Lower leg skin (tissue), 3 donors: Measurements from ENCODE around the gene REXO4.

Source experiments
- POLR2A ChIP-seq, 2 donors: fragments of 450-650 bp; IDR thresholded peaks; one replicate each; pipeline ENCODE4 v1.6.1; 2016 to 2017; ENCODE audit warnings: antibody characterized with exemption in 2 of 2, mild to moderate bottlenecking in 1 of 2, moderate library complexity in 1 of 2
- TF ChIP-seq, protein P1 (sequence below), 3 donors: fragments of 450-650 bp; IDR thresholded peaks; one replicate each; pipeline ENCODE4 v1.5.1; 2016; ENCODE audit warnings: antibody characterized with exemption in 3 of 3, mild to moderate bottlenecking in 3 of 3, moderate library complexity in 2 of 3

DNA sequence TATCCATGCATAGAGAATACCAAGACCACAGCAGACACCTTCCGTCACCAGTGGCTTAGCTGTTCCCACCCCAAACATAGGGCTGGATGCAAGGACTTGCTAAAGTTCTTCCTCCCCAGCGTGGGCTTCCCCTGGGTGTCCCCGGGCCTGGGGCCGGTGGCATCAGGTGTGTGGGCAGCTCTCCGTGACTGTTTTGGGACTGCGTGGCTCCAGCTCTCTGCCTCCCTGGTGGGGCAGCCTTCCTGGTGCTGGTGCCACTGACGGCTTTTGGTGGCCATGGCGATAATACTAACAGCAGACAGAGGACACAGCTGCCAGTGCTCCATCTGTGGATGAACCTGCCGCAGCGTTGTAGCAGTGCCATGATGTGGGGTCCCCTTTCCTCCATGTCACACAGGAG, 46.8 kb upstream of the REXO4 start:
- TF ChIP-seq, protein P1, sequence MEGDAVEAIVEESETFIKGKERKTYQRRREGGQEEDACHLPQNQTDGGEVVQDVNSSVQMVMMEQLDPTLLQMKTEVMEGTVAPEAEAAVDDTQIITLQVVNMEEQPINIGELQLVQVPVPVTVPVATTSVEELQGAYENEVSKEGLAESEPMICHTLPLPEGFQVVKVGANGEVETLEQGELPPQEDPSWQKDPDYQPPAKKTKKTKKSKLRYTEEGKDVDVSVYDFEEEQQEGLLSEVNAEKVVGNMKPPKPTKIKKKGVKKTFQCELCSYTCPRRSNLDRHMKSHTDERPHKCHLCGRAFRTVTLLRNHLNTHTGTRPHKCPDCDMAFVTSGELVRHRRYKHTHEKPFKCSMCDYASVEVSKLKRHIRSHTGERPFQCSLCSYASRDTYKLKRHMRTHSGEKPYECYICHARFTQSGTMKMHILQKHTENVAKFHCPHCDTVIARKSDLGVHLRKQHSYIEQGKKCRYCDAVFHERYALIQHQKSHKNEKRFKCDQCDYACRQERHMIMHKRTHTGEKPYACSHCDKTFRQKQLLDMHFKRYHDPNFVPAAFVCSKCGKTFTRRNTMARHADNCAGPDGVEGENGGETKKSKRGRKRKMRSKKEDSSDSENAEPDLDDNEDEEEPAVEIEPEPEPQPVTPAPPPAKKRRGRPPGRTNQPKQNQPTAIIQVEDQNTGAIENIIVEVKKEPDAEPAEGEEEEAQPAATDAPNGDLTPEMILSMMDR (IDR thresholded peaks at IDR 0.05): no peak
- no peak for TF ChIP-seq POLR2A (IDR thresholded peaks at IDR 0.05)
